GM18526 (cell line): ENCODE results near the gene ABCA2.

Source experiments
- POLR2A ChIP-seq: IDR thresholded peaks from 3 replicates; pipeline ENCODE4 v1.6.1; 2011; ENCODE audit not compliant: insufficient read length; ENCODE audit errors: extremely low read depth

The ABCA2 gene

DNA sequence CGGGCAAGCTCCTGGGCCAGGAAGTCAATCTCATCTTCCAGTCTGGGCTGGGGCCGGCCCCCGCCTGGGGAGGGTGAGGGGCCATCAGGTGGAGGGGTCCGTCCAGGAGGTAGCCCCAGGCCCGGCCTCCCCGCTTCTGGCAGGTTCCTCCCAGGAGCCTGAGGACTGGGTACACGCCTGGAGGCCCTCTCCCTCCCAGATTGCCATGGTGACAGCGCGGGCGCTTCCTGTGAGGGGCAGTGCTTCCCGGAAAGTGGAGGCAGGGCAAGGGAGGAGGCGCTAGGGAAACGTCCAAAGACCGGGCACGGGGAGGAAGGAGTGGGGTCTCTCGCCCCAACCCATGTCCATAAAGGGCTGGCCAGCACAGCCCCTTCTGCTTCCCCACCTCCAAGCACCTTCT is 13.1 kb upstream of the ABCA2 start:
- TF ChIP-seq POLR2A: no peak

DNA sequence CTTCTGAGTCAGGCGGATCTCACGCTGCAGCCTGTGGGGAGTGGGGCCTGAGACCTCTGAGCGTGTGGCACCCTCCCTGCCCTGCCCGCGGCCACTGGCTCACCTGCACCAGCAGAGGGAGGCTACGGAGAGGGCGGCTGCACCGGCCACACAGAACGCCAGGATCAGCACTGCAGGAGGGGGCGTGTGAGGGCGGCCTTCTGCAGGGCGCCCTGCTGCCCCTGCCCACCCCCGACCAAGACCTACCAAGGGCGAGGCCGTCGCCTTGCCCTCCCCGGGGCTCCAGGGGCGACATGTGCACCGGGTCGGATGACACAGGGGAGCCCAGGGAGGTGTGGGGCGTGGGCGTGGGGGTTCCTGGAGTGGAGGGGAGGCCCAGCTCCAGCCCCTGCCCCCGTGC is 12.5 kb upstream of the ABCA2 start:
- TF ChIP-seq POLR2A: no peak

DNA sequence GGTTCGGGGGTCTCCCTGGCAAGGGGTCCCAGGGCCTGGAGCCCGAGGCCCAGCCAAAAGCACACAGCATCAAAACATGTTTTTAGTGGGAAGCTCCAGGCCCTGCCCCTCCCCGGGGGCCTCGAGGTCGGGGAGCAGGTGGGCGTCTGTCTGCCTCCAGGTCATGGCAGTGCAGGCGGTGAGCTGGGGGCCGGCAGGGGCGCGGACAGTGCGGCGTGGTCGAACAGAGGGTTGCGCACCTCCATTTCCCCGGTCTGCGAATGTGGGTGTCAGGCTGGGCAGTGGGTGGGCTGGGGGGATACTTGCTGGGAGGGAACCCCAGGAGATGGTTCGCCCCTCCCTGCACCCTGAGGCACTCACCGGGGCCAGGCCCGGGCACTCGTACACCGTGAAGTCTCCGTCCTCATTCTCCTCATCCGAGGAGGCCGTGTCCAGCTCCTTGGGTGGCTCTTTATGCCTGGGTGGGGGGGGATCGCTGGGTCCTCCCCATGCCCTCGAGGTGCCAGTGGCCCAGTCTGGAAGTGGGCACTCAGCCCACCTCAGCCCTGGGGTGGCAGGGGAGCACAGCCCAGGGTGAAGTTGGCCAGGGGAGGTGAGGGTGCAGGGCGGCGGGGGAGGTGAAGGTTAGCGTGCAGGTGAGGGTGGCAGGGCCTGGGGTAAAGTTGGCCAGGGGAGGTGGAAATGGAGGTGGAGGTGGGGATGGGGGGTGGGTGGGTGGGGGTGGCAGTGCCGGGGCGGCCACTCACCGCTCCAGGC is 11.8 kb upstream of the ABCA2 start:
- no peak for TF ChIP-seq POLR2A

DNA sequence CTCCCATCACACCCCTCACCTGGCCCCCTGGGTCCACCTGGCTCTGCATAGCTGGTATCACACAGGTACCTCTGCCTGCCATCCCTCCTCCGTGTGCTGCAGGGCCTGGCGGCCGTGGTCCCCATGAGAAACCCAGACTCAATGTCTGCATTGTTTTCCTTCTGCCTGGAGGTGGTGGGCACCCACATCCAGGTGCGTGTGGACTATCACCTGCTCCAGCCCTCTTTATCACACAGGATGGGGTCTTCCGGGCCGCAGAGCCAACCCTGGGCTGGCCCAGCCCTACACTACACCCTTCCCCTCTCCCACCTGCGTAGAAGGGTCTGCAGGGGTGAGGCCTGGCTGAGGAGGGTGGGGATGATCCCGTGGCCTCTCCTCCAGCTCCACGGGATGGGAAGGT is 10.9 kb upstream of the ABCA2 start:
- TF ChIP-seq POLR2A: no peak

DNA sequence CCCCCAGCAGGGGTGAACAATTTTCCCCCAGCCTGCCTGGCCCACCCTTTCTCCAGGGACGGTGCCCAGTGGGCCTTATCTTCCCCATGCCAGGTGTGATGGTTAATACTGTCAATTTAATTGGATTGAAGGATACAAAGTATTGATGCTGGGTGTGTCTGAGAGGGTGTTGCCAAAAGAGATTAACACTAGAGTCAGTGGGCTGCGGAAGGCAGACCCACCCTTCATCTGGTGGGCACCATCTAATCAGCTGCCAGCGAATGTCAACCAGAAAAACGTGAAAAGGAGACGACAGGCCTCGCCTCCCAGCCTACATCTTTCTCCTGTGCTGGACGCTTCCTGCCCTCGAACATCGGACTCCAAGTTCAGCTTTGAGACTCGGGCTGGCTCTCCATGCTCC is 9.4 kb upstream of the ABCA2 start:
- no peak for TF ChIP-seq POLR2A

DNA sequence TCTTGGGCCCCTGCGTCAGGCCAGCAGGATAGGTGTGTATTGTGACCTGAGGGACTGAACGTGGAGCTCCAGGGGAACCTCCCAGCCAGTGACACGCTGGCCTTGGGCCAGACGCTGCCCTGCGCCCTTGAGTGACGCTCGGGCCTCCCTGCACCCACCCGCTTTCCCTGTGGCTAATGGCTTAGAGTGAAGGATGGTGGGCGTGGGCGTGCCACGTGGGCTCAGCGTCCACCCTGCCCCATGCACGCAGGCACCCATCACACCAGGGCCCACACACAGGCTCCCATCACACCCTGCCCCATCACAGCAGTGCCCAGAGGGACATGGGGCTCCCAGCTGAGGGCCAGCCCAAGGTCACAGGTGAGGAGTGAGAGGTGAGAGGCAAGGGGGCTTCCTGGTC is 9.0 kb upstream of the ABCA2 start:
- no peak for TF ChIP-seq POLR2A

DNA sequence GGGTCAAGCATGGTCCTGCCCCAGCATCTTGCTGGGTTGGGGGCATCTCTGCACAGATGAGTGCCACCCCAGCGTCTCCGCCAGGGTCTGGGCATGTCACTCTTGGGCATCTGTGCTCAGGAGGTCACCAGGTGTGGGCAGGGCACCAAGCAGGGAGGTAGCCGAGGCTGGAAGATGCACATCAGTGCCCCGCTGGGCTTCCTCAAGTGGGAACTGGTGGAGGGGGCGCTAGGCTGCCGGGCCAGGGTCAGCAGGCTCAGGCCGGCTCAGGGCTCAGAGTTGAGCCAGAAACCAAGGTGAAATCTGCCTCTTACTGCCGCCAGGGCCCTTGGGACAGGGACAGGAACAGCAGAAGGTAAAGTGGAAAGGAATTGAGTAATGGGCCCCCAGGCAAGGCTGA is 7.9 kb upstream of the ABCA2 start:
- no peak for TF ChIP-seq POLR2A

DNA sequence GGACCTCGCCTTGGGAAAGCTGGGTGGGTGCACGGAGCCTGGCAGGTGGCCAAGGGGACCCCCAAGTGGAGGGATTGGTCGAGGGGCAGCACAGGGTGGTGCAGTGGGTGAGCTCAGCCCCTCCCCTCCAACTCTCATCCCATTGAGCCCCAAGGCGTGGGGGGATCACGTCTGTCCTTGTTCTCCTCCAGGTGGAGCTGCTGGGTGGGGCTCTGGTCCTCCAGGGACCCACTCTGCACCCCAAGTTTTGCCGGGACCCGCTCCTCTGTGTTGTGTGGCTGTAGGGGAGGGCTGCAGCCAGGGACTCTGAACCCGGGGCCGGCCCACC is 7.4 kb upstream of the ABCA2 start:
- no peak for TF ChIP-seq POLR2A

DNA sequence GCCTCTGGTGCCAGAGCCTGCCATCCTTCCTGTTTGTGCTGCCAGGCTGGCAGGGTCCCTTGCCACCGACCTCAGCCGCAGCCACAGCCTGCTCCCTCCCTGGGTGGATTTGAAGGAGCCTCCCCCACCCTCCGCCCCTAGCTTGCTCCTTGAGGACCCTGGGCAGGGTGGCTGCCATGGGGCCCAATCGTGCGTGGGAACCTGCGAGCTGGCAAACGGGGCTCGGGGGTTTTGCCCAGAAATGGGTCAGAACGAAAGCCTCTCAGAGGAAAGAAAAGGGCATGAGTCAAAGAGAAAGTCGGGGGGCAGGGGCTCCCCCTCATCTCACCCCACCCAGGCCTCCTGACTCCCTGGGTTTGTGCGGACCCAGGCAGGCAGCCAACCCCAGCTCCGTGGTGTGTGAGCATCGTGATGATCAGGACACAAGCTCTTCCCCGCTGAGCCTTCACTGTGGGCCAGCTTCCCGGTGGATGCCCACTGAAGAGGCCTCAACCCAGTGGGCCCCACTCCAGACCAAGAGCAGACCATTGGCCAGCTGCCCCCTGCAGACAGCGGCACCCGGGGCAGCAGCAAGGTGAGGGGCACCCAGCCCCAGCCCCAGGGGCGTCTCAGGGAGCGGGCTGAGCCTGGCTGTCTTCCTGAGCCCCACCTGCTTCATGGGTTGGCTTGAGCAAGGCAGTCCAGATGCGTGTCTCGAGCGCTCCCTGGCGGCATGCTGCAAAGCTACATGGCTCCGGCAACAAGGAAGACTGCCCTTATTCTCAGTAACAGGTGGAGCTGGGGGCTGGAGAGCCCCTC is 6.9 kb upstream of the ABCA2 start:
- no peak for TF ChIP-seq POLR2A

DNA sequence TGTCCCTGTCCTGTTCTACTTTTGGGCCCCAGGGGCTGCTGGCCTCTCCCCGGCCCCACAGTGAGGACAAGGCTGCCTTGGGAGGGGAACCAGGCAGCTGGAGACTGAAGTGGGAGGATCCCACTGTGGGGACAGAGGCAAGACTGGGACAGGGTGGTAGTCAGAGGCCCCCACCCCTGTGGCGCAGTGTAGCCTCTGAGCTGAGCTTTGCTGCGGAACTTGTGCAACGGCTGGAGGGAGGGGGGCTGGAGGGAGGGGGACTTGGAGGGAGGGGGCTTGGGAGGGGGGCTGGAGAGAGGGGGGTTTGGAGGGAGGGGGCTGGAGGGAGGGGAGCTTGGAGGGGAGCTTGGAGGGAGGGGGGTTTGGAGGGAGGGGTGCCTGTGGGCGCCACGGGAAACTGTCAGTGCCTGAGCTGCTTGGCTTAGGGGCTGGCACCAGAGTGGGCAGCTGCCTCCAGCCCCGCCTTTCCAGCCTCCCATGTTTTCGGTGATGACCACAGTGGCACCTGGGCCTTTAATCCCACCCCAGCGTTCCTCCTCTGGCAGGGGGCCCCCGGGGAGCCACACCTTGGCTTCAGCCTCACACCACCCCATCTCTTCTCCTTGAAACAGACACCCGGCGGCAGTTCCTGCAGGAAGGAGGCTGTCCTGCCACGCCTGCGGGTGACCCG is 6.1 kb upstream of the ABCA2 start:
- TF ChIP-seq POLR2A: no peak

DNA sequence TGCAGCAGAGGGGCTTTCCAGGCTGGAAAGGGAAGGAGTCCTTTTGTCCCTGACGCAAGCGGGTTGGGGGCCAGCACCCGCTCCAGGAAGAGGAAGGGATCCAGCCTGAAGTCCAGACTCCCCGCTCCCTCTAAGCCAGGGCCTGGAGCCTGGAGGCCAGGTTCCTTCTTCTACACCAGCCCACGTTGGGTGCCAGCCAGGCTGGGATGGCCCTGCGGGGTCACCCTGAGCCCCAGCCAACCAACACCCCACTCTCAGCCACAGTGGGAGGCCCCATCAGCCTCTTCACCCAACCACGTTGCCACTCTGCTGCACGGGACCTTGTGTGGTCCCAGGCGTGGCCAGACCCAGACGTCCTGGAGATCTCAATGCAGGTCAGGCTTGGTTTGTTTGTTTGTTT is 4.8 kb upstream of the ABCA2 start:
- no peak for TF ChIP-seq POLR2A

DNA sequence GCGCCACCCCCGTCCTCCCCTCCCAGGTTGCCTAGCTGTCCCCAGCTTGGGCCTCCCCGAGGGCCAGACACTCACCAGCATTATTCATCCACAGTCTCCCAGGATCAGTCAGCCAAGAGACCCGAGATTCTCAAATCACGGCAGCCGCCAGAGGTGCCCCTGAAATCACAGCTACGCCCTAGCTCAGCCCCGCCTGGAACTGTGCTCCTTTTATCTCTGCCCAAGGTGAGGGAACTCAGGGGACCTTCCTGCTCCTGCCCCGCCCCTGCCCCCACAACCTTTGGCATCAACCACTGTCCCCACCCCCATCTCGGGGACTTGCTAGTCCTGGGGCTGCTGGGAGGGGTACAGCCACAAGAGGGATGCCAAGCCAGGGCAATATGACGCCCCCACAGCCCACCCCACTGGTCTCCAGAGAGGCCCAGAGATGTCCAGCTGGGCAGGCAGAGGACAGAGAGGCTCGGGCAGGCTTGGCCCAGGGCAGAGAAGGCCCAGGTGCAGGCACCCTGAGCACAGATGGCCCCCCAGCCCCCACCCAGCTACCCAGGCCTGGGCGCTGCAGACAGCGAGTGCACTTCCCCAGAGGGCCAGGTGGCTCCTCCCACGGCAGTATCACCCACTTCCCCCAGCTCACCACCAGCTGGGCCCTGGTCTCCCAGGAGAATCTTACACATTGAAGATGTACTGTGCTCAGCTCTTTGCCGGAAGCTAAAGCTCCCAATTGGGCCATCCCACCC is 4.0 kb upstream of the ABCA2 start, which contains the start of gene FUT7:
FUT7 (minus strand) TSS at position 185 of the 737 bp plus-strand sequence; CDS start at position 88, 97 bp downstream.
- TF ChIP-seq POLR2A: no peak

DNA sequence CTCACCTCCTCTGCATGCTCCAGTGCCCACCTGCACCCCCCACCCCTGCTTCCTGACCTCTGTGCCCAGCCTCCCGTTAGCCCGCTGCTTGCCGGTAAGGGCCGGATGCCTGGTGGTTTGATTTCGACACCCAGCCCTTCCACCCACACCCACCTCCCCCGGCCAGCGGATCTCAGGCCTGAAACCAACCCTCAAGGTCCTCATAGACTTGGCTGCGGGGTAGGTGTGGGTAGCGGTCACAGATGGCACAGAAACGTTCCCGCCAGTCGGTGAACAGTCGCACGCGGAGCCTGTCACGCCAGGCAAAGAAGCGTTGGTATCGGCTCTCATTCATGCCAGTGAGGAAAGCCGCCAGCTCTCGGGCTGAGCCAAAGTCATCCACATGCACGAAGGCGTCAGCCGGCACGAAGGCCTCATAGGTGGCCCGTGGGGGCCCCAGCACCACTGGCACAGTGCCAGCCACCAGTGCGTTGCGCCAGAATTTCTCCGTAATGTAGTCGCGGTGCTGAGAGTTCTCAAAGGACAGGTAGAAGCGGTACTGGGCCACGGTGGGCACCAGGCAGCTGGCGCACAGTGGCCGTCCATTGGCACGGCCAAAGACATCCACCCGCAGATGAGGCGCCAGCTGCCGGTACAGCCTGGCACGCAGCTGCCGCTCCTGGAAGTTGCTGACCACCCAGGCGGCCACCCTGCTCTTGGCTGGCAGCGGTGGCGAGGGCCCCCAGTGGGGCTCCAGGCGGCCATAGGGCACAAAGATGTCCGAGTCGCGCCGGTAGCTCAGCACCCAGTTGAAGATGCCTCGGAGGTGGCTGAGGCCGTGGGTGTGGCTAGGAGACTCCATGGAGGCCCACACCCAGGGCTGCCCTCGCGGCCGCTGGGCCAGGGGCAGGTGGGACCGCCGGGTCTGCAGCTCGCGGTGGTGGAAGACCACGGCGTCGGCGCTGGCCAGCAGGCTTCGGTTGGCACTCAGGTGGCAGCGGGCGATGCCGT is 2.8 kb upstream of the ABCA2 start:
- no peak for TF ChIP-seq POLR2A

DNA sequence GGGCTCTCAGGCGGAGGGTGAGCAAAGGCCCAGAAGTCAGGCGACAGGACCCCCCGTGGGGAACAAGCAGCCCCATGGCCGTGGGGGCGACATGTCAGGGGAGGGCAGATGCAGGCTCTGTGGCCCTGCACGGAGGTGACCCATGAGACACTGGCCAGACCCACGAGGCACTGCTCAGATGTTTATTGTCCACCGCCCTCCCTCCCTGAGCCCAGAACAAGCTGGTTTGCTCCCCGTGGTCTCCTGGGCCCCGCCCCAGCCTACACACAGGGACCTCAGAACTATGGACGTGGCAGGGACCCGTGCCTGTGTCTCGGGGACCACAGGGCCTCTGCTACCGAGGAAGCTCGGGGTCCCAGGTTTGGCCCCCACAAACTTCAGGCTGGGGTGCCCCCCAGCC is 2.0 kb upstream of the ABCA2 start:
- TF ChIP-seq POLR2A: no peak

DNA sequence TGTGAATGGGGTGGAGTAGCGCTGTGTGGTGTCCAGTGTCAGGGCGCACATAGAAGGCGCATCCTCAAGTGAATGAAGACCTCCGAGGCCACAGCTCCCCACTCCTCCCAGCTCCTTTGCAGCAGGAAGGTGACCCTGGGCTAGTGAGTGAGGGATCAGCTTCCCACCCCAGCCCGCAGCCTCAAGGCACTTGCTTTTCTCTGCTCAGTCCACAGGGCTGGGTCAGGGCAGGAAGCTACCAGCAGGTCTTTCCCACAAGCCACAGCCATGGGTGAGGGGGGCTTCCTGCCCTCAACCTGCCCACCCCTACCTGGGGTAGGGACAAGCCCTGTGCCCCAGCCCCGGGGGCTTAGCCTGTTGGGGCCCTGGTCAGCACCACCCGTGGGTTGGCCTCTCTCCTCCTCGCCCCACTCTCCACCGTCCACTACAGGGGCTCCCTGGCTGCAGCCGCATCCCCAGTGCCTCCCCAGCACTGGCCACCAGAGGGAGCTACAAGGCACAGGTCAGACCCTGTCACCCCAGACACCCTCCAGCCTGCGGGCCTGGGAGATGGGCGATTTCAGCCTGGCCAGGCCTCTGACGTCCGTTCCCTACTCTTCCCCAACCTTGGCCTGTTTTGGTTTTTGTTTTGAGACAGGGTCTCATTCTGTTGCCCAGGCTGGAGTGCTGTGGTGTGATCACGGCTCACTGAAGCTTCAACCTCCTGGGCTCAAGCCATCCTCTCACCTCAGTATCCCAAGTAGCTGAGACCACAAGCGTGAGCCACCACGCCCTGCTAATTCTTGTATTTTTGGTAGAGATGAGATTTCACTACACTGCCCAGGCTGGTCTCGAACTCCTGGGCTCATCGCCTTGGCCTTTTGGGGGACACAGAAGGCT is 1.3 kb upstream of the ABCA2 start:
- no peak for TF ChIP-seq POLR2A
